Bronchial epithelial cell (primary cell): ENCODE results near the gene FRYL. TPM values are rescaled to one million over a fixed set of nuclear protein-coding genes. Genes with fewer than 3 reads are reported as not detected.

ENCODE experiments used
- DNase-seq: peaks from one replicate; pipeline ENCODE4 v3.0.0-alpha.2; 2010; ENCODE audit warnings: low read depth
- FAIRE-seq: peaks from 2 replicates; lab custom pipeline; 2011; peaks lifted over from hg19 to GRCh38; lab: Jason Lieb, UNC
- H3K27me3 ChIP-seq: 2 replicates; pipeline ENCODE4 v1.5.1; 2011; ENCODE audit warnings: low read length; ENCODE audit not compliant: control insufficient read depth, insufficient read depth
- H3K36me3 ChIP-seq: 2 replicates; pipeline ENCODE4 v1.5.1; 2011; ENCODE audit warnings: low read length; ENCODE audit not compliant: control insufficient read depth, insufficient read depth
- H3K4me3 ChIP-seq: 2 replicates; pipeline ENCODE4 v1.5.1; 2011; ENCODE audit warnings: mild to moderate bottlenecking, low read depth, low read length, control low read depth
- CTCF ChIP-seq: IDR thresholded peaks from 2 replicates; pipeline ENCODE4 v1.5.1; 2011; ENCODE audit warnings: mild to moderate bottlenecking, moderate library complexity, low read length, control low read depth, inconsistent platforms; ENCODE audit not compliant: insufficient read depth, severe bottlenecking
- total RNA-seq: library from RNA; depleted of rRNA; stranded (reverse); fragments of >200 nt; gene quantifications from 2 replicates; pipeline ENCODE4 v1.2.1, GENCODE V29; 2014

Gene FRYL
- total RNA-seq, 1 donor from 2014 or later: 43.2 TPM

GRCh38 chr4:48791313-48791712 lies 11.2 kb upstream of the FRYL start:
- no peak for TF ChIP-seq CTCF
- H3K36me3 ChIP-seq: no peaks in the 10 kb centered on the region
- no peak for FAIRE-seq
- DNase-seq: no peak
- H3K27me3 ChIP-seq: no peaks in the 10 kb centered on the region
- H3K4me3 ChIP-seq: no peak overlapping the region

- DNase-seq (no peak), FAIRE-seq (no peak)
- TF ChIP-seq CTCF: no peak
Observed at GRCh38 chr4:48790561-48790960, 10.5 kb upstream of the FRYL start.

GRCh38 chr4:48787056-48787455 lies 7.0 kb upstream of the FRYL start:
- no peaks in the 10 kb centered on the region for H3K36me3 ChIP-seq
- no peak for TF ChIP-seq CTCF
- H3K4me3 ChIP-seq: no peak overlapping the region
- DNase-seq (no peak), FAIRE-seq (no peak)
- no peaks in the 10 kb centered on the region for H3K27me3 ChIP-seq

More at GRCh38 chr4:48790561-48790960, 10.5 kb upstream of the FRYL start:
- no peaks in the 10 kb centered on the region for H3K27me3 ChIP-seq
- H3K36me3 ChIP-seq: no peaks in the 10 kb centered on the region
- H3K4me3 ChIP-seq: no peak overlapping the region

DNA sequence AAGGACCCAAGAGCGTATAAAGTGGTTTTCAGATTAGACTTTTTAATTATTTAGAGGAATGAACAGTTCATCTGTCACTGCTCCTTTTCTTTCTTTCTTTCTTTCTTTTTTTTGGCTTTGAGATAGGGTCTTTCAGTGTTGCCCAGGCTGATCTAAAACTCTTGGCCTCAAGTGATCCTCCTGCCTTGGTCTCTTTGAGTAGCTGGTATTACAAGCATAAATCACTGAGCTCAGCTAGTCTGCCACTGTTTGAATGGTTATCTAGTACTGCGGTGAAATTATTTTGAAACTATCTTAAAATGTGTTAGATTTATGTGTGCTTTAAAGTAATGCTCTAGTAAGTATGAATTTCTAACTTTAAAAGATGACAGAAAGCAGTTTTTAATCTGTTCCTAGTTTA lies 6.5 kb upstream of the FRYL start:
- no peak for TF ChIP-seq CTCF
- H3K36me3 ChIP-seq: no peaks in the 10 kb centered on the region
- DNase-seq: no peak
- H3K4me3 ChIP-seq: no peak overlapping the region
- no peaks in the 10 kb centered on the region for H3K27me3 ChIP-seq
- FAIRE-seq: no peak

GRCh38 chr4:48785302-48785701 lies 5.2 kb upstream of the FRYL start:
- FAIRE-seq (no peak), DNase-seq (no peak)
- no peak for TF ChIP-seq CTCF
- Histone ChIP-seq H3K4me3 (no peak overlapping the region), H3K36me3 (no peaks in the 10 kb centered on the region), H3K27me3 (no peaks in the 10 kb centered on the region)

GRCh38 chr4:48781968-48782367 lies 1.9 kb upstream of the FRYL start:
- no peak for FAIRE-seq
- TF ChIP-seq CTCF: no peak
- H3K36me3 ChIP-seq: no peaks in the 10 kb centered on the region
- H3K4me3 ChIP-seq: no peak overlapping the region
- no peak for DNase-seq
- H3K27me3 ChIP-seq: no peaks in the 10 kb centered on the region
